Parathyroid adenoma (tissue), 2 donors: ENCODE data around the gene SUPT5H.

Experiments
- H2AFZ ChIP-seq: fragments of 300-600 bp; sonication (generic); one replicate; pipeline ENCODE4 v1.7.0; 2017; ENCODE audit warnings: antibody characterized with exemption, mild to moderate bottlenecking
- H3K27ac ChIP-seq: fragments of 300-600 bp; sonication (generic); one replicate; pipeline ENCODE4 v1.7.0; 2017
- H3K27me3 ChIP-seq: fragments of 300-600 bp; sonication (generic); one replicate; pipeline ENCODE4 v1.7.0; 2017; ENCODE audit warnings: low read length; ENCODE audit not compliant: control insufficient read depth, insufficient read depth
- H3K36me3 ChIP-seq: fragments of 300-600 bp; sonication (generic); one replicate; pipeline ENCODE4 v1.7.0; 2017; ENCODE audit warnings: low read length; ENCODE audit not compliant: control insufficient read depth, insufficient read depth
- H3K4me1 ChIP-seq: fragments of 300-600 bp; sonication (generic); one replicate; pipeline ENCODE4 v1.7.0; 2017; ENCODE audit warnings: control low read depth
- H3K4me2 ChIP-seq: fragments of 300-600 bp; sonication (generic); one replicate; pipeline ENCODE4 v1.7.0; 2017; ENCODE audit warnings: low read length
- H3K4me3 ChIP-seq: fragments of 300-600 bp; sonication (generic); one replicate; pipeline ENCODE4 v1.7.0; 2017; ENCODE audit warnings: low read depth, low read length
- H3K79me2 ChIP-seq: fragments of 300-600 bp; sonication (generic); one replicate; pipeline ENCODE4 v1.7.0; 2017; ENCODE audit warnings: control low read depth
- H3K9ac ChIP-seq: fragments of 300-600 bp; sonication (generic); one replicate; pipeline ENCODE4 v1.7.0; 2017; ENCODE audit warnings: mild to moderate bottlenecking
- H3K9me3 ChIP-seq: fragments of 300-600 bp; sonication (generic); one replicate; pipeline ENCODE4 v1.7.0; 2017; ENCODE audit warnings: low read length; ENCODE audit not compliant: control insufficient read depth
- CTCF ChIP-seq: fragments of 300-600 bp; sonication (generic); IDR thresholded peaks from one replicate; pipeline ENCODE4 v1.7.0; 2017; ENCODE audit warnings: antibody characterized with exemption, mild to moderate bottlenecking
- donor health status: primary hyperparathyroidism.

SUPT5H gene

GRCh38 chr19:39407410-39407659 is 38.0 kb upstream of the SUPT5H start:
- TF ChIP-seq CTCF = no peak
- Histone ChIP-seq H3K79me2 (peaks cover 14% of the 10 kb centered on the region), H3K27ac (peak overlapping the region; percentile 100), H3K4me1 (peaks cover 28% of the 10 kb centered on the region), H3K9ac (peak overlapping the region; percentile 99), H3K27me3 (no peaks in the 10 kb centered on the region), H3K4me2 (peak overlapping the region; percentile 95), H3K9me3 (no peaks in the 10 kb centered on the region), H3K36me3 (no peaks in the 10 kb centered on the region), H3K4me3 (peak overlapping the region; percentile 77), H2AFZ (peak overlapping the region; percentile 65)

- no peak for TF ChIP-seq CTCF
- H3K27me3 ChIP-seq = no peaks in the 10 kb centered on the region
- peaks cover 28% of the 10 kb centered on the region for H3K4me1 ChIP-seq
- no peaks in the 10 kb centered on the region for H3K9me3 ChIP-seq
- peak overlapping the region; percentile 100 for H3K27ac ChIP-seq
- H2AFZ ChIP-seq = no peak overlapping the region
- peaks cover 14% of the 10 kb centered on the region for H3K79me2 ChIP-seq
- peak overlapping the region; percentile 99 for H3K9ac ChIP-seq
- H3K4me2 ChIP-seq = peak overlapping the region; percentile 95
- H3K36me3 ChIP-seq = no peaks in the 10 kb centered on the region
- peak overlapping the region; percentile 77 for H3K4me3 ChIP-seq
Observed at GRCh38 chr19:39407660-39408391, 37.6 kb upstream of the SUPT5H start.

- Histone ChIP-seq H3K27ac (peak overlapping the region; percentile 100), H3K4me3 (peak overlapping the region; percentile 77), H2AFZ (no peak overlapping the region), H3K27me3 (no peaks in the 10 kb centered on the region), H3K36me3 (no peaks in the 10 kb centered on the region), H3K4me1 (peaks cover 21% of the 10 kb centered on the region), H3K9me3 (no peaks in the 10 kb centered on the region), H3K79me2 (peaks cover 14% of the 10 kb centered on the region), H3K4me2 (peak overlapping the region; percentile 95), H3K9ac (peak overlapping the region; percentile 99)
- TF ChIP-seq CTCF = no peak
Observed at GRCh38 chr19:39408392-39409207, 36.8 kb upstream of the SUPT5H start.

GRCh38 chr19:39409208-39410016 is 36.0 kb upstream of the SUPT5H start:
- Histone ChIP-seq H3K27ac (peak overlapping the region; percentile 100), H3K79me2 (peaks cover 14% of the 10 kb centered on the region), H3K9ac (peak overlapping the region; percentile 78), H3K4me2 (peak overlapping the region; percentile 95), H3K27me3 (no peaks in the 10 kb centered on the region), H2AFZ (peak overlapping the region; percentile 75), H3K9me3 (no peaks in the 10 kb centered on the region), H3K36me3 (no peaks in the 10 kb centered on the region), H3K4me1 (peaks cover 17% of the 10 kb centered on the region), H3K4me3 (peak overlapping the region; percentile 86)
- no peak for TF ChIP-seq CTCF
